GM21390 (cell line): ENCODE data around the gene TRPC1.
"Not testable (repeated sequence)": the region's sequence is repeated elsewhere in the genome, so short reads cannot be mapped to it uniquely, and the experiment has no call there.

Experiments used
- ATAC-seq: cut with Tn5 transposase; IDR thresholded peaks from one replicate; pipeline ENCODE4 v1.9.1; 2021; ENCODE audit not compliant: unreplicated experiment

TRPC1 gene

GRCh38 chr3:142750531-142750930, 26.7 kb downstream of the TRPC1 start:
- ATAC-seq = not testable (repeated sequence)

GRCh38 chr3:142752605-142753004, 28.8 kb downstream of the TRPC1 start:
- ATAC-seq = not testable (repeated sequence)

GRCh38 chr3:142754494-142754893, 30.7 kb downstream of the TRPC1 start:
- no peak for ATAC-seq

GRCh38 chr3:142768338-142768737, 44.5 kb downstream of the TRPC1 start:
- ATAC-seq = no peak

- no peak for ATAC-seq
Measured at GRCh38 chr3:142777927-142778326, 54.1 kb downstream of the TRPC1 start.

- ATAC-seq = no peak
Measured at GRCh38 chr3:142778541-142778940, 54.7 kb downstream of the TRPC1 start.

- no peak for ATAC-seq
Measured at GRCh38 chr3:142779591-142779990, 55.8 kb downstream of the TRPC1 start.

- no peak for ATAC-seq
Measured at GRCh38 chr3:142782616-142783015, 58.8 kb downstream of the TRPC1 start.

- no peak for ATAC-seq
Measured at GRCh38 chr3:142784228-142784627, 60.4 kb downstream of the TRPC1 start.

- no peak for ATAC-seq
Measured at GRCh38 chr3:142785996-142786395, 62.2 kb downstream of the TRPC1 start.

- ATAC-seq = no peak
Measured at GRCh38 chr3:142787719-142788118, 63.9 kb downstream of the TRPC1 start.

- ATAC-seq = no peak
Measured at GRCh38 chr3:142794508-142794907, 70.7 kb downstream of the TRPC1 start.

- no peak for ATAC-seq
Measured at GRCh38 chr3:142795332-142795731, 71.5 kb downstream of the TRPC1 start.

GRCh38 chr3:142796823-142797222, 73.0 kb downstream of the TRPC1 start:
- no peak for ATAC-seq

GRCh38 chr3:142801746-142802145, 77.9 kb downstream of the TRPC1 start:
- no peak for ATAC-seq

- ATAC-seq = no peak
Measured at GRCh38 chr3:142802891-142803290, 79.1 kb downstream of the TRPC1 start.

GRCh38 chr3:142808103-142808917, 84.5 kb downstream of the TRPC1 start:
- ATAC-seq = no peak

GRCh38 chr3:142809259-142809658, 85.4 kb downstream of the TRPC1 start:
- no peak for ATAC-seq

- no peak for ATAC-seq
Measured at GRCh38 chr3:142815803-142816202, 92.0 kb downstream of the TRPC1 start.

GRCh38 chr3:142817356-142817755, 93.5 kb downstream of the TRPC1 start:
- ATAC-seq = no peak

- no peak for ATAC-seq
Measured at GRCh38 chr3:142817897-142818296, 94.1 kb downstream of the TRPC1 start.

- ATAC-seq = no peak
Measured at GRCh38 chr3:142818651-142819050, 94.8 kb downstream of the TRPC1 start.

- no peak for ATAC-seq
Measured at GRCh38 chr3:142819179-142819578, 95.3 kb downstream of the TRPC1 start.
